Colonic mucosa (tissue), 4 donors: ENCODE data around the gene STAT5B. TPM values are rescaled to one million over a fixed set of nuclear protein-coding genes. Genes with fewer than 3 reads are reported as not detected.
A peak's percentile ranks its signal among the peaks of the same experiment; 100 is the strongest.

Source experiments
- DNase-seq: peaks from one replicate; pipeline ENCODE4 v3.0.0-alpha.2; 2020
- H3K27ac ChIP-seq: fragments of 200-600 bp; one replicate; pipeline ENCODE4 v1.8.0; 2021
- H3K27me3 ChIP-seq: fragments of 200-600 bp; one replicate; pipeline ENCODE4 v1.8.0; 2021
- H3K36me3 ChIP-seq: fragments of 200-600 bp; one replicate; pipeline ENCODE4 v1.8.0; 2021
- H3K4me1 ChIP-seq: fragments of 200-600 bp; one replicate; pipeline ENCODE4 v1.8.0; 2021; ENCODE audit warnings: mild to moderate bottlenecking
- H3K4me3 ChIP-seq: fragments of 200-600 bp; one replicate; pipeline ENCODE4 v1.8.0; 2021
- H3K9ac ChIP-seq, 2 donors: one replicate each; pipeline ENCODE4 v1.7.0; 2013; ENCODE audit warnings: control low read depth in 2 of 2, low read depth in 2 of 2, low read length in 2 of 2
- H3K9me3 ChIP-seq: fragments of 200-600 bp; one replicate; pipeline ENCODE4 v1.8.0; 2021
- CTCF ChIP-seq: fragments of 200-600 bp; IDR thresholded peaks from one replicate; pipeline ENCODE4 v1.8.0; 2022; ENCODE audit warnings: antibody characterized with exemption, mild to moderate bottlenecking
- intact Hi-C: fragments of 100-400 bp; cut with DNase I; formaldehyde crosslinking; loops from one replicate; pipeline ENCODE4 v1.14.1; 2022
- total RNA-seq, 2 donors: library from RNA; stranded (reverse); fragmentation: NEBNext Ultra II Directional in 1 of 2; extraction: Animal tissue kit (Norgen Biotek cat#: 25700) in 1 of 2; gene quantifications; one replicate each; pipeline ENCODE4 v1.2.1, GENCODE V29; 2021
- donor health status: healthy.
- donor health status: DM: no; HTN: no; CAD: no.
- donor health status: DM: no; HTN: no; CAD: no.

Gene STAT5B
- total RNA-seq, 2 donors from 2014 or later, result 29.3 to 38.4 TPM

GRCh38 chr17:42287977-42288802 is 12.0 kb upstream of the STAT5B start, which contains the start of gene STAT5A:
STAT5A (plus strand) TSS chr17:42288498; CDS start chr17:42289412, 914 bp downstream.
- peak within 1 kb of the TSS; percentile 79 for H3K27ac ChIP-seq

GRCh38 chr17:42287305-42287976 is 11.2 kb upstream of the STAT5B start:
- peak overlapping the region; percentile 57 for H3K4me3 ChIP-seq
- intact Hi-C loops, result no loop called here
- no peaks in the 10 kb centered on the region for H3K36me3 ChIP-seq
- peak overlapping the region; percentile 73 to 75 for H3K9ac ChIP-seq
- TF ChIP-seq CTCF, result no peak
- H3K4me1 ChIP-seq, result peaks cover 7% of the 10 kb centered on the region
- peak overlapping the region; percentile 79 for H3K27ac ChIP-seq
- no peaks in the 10 kb centered on the region for H3K27me3 ChIP-seq
- DNase-seq, result peak; percentile 45
- no peaks in the 10 kb centered on the region for H3K9me3 ChIP-seq

More at GRCh38 chr17:42287977-42288802, 12.0 kb upstream of the STAT5B start, which contains the start of gene STAT5A:
- Histone ChIP-seq H3K9me3 (no peaks in the 10 kb centered on the region), H3K4me1 (peaks cover 7% of the 10 kb centered on the region), H3K4me3 (peak within 1 kb of the TSS; percentile 57), H3K36me3 (no peaks in the 10 kb centered on the region), H3K9ac (peak within 1 kb of the TSS; percentile 74 to 75), H3K27me3 (no peaks in the 10 kb centered on the region)
- intact Hi-C loops, result no loop called here
- DNase-seq, result peak; percentile 86
- no peak for TF ChIP-seq CTCF

GRCh38 chr17:42286411-42287221 is 10.4 kb upstream of the STAT5B start:
- intact Hi-C loops, result no loop called here
- Histone ChIP-seq H3K9ac (peak overlapping the region in 1 of 2 donors; percentile 44), H3K4me1 (peaks cover 7% of the 10 kb centered on the region), H3K27ac (peak overlapping the region; percentile 79), H3K4me3 (no peak overlapping the region), H3K36me3 (no peaks in the 10 kb centered on the region), H3K9me3 (no peaks in the 10 kb centered on the region), H3K27me3 (no peaks in the 10 kb centered on the region)
- no peak for TF ChIP-seq CTCF
- DNase-seq, result peak; percentile 42

- intact Hi-C loops, result no loop called here
- TF ChIP-seq CTCF, result no peak
- Histone ChIP-seq H3K36me3 (no peaks in the 10 kb centered on the region), H3K27ac (no peak overlapping the region), H3K27me3 (no peaks in the 10 kb centered on the region), H3K4me3 (no peak overlapping the region), H3K4me1 (peaks cover 7% of the 10 kb centered on the region), H3K9me3 (no peaks in the 10 kb centered on the region), H3K9ac (no peak overlapping the region)
- no peak for DNase-seq
Measured at GRCh38 chr17:42285346-42286050, 9.3 kb upstream of the STAT5B start.
